Body of pancreas (tissue), 4 donors: ENCODE measurements around the gene IL4I1. TPM values are rescaled to one million over a fixed set of nuclear protein-coding genes. Genes with fewer than 3 reads are reported as not detected.
A peak's percentile ranks its signal among the peaks of the same experiment; 100 is the strongest.

Source experiments
- ATAC-seq: fragments of 150-250 bp; one replicate; pipeline ENCODE4 v1.9.1; 2016
- DNase-seq, 4 donors: peaks; one replicate each; pipeline ENCODE4 v3.0.0-alpha.2; 2019
- H3K27ac ChIP-seq, 4 donors: fragments of 200-600 bp; sonication (generic); 1 replicate in 3 of 4; 2 replicates in 1 of 4; pipeline versions ENCODE4 v1.5.1 to v1.6.1; 2016 to 2019; ENCODE audit warnings: mild to moderate bottlenecking in 1 of 4, mixed read lengths in 1 of 4, moderate library complexity in 1 of 4
- H3K27me3 ChIP-seq, 2 donors: fragments of 200-600 bp; sonication (generic); one replicate each; pipeline ENCODE4 v1.6.0; 2016; ENCODE audit warnings: mild to moderate bottlenecking in 1 of 2
- H3K36me3 ChIP-seq, 2 donors: fragments of 200-600 bp; sonication (generic); replicated peaks in 1 of 2; 2 replicates each; pipeline ENCODE4 v1.5.1; 2016; ENCODE audit warnings: low read depth in 2 of 2; ENCODE audit not compliant: insufficient read depth in 1 of 2
- H3K4me1 ChIP-seq: fragments of 200-600 bp; sonication (generic); one replicate; pipeline ENCODE4 v1.6.0; 2016
- H3K4me3 ChIP-seq, 2 donors: fragments of 200-600 bp; sonication (generic); 1 replicate in 1 of 2; 2 replicates in 1 of 2; pipeline ENCODE4 v1.5.1; 2016 to 2019
- H3K9me3 ChIP-seq, 3 donors: fragments of 200-600 bp; sonication (generic); 1 replicate in 2 of 3; 2 replicates in 1 of 3; pipeline ENCODE4 v1.5.1; 2016
- POLR2A ChIP-seq, 3 donors: fragments of 450-650 bp; IDR thresholded peaks; one replicate each; pipeline ENCODE4 v1.6.1; 2016; ENCODE audit warnings: antibody characterized with exemption in 3 of 3, mild to moderate bottlenecking in 2 of 3
- WGBS, 2 donors: methylation state at CpG; one replicate each; pipeline ENCODE4 v1.1.5; 2017; 5-methylcytosine and 5-hydroxymethylcytosine counted together
- intact Hi-C: fragments of 100-400 bp; cut with DNase I; formaldehyde crosslinking; loops from one replicate; pipeline ENCODE4 v1.15.1; 2023
- total RNA-seq, 2 donors: library from RNA; depleted of rRNA; stranded (reverse); fragments of >200 nt; gene quantifications; one replicate each; pipeline ENCODE4 v1.1.0, GENCODE V29; 2016
- TF ChIP-seq, protein P1 (sequence below), 7 experiments: fragments of 450-650 bp in 4 of 7; fragments of 200-600 bp in 3 of 7; sonication (generic) in 3 of 7; IDR thresholded peaks; one replicate each; pipeline ENCODE4 v1.5.1; 2016 to 2019; ENCODE audit warnings: antibody characterized with exemption in 7 of 7

Gene IL4I1
- total RNA-seq, 2 donors from 2014 or later = 0.52 TPM; not detected in 1

DNA sequence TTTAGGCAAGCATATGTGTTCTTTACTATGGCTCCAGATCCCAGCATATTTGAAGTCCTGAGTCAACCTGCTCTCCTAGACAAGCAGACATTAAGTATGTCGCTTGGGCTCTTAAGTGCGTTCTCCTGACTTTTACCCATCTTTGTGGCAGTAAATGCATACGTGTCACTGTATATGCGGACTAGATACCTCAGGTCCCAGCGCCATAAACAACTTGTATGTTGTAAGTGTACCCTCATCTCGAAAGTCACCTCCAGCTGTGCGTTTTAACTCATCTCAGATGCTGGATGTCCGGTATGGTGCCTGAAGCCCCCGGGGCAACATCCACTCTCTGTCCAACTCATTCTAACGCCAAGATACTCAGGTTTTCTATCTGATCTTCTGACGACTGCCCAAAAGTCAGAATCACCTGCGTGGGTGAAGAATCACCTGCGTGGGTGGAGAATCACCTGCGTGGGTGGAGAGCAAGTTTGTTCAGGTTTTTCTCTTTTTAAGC lies 44.0 kb downstream of the IL4I1 start:
- TF ChIP-seq, protein P1, sequence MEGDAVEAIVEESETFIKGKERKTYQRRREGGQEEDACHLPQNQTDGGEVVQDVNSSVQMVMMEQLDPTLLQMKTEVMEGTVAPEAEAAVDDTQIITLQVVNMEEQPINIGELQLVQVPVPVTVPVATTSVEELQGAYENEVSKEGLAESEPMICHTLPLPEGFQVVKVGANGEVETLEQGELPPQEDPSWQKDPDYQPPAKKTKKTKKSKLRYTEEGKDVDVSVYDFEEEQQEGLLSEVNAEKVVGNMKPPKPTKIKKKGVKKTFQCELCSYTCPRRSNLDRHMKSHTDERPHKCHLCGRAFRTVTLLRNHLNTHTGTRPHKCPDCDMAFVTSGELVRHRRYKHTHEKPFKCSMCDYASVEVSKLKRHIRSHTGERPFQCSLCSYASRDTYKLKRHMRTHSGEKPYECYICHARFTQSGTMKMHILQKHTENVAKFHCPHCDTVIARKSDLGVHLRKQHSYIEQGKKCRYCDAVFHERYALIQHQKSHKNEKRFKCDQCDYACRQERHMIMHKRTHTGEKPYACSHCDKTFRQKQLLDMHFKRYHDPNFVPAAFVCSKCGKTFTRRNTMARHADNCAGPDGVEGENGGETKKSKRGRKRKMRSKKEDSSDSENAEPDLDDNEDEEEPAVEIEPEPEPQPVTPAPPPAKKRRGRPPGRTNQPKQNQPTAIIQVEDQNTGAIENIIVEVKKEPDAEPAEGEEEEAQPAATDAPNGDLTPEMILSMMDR (IDR thresholded peaks at IDR 0.05) = no peak
- TF ChIP-seq POLR2A (IDR thresholded peaks at IDR 0.05) = no peak
- Histone ChIP-seq H3K4me3 (no peak overlapping the region), H3K9me3 (no peaks in the 10 kb centered on the region), H3K27ac (peak overlapping the region in 2 of 4 donors; percentile 28 to 99), H3K27me3 (no peaks in the 10 kb centered on the region), H3K36me3 (peaks cover 0 to 2% of the 10 kb centered on the region in 2 donors), H3K4me1 (peaks cover 36% of the 10 kb centered on the region)
- intact Hi-C loops = no loop called here
- no peak for ATAC-seq
- 46 to 47% methylated on average over 14 of the region's 14 CpGs for WGBS, 2 donors
- peak in 1 of 4 donors; percentile 7 for DNase-seq

DNA sequence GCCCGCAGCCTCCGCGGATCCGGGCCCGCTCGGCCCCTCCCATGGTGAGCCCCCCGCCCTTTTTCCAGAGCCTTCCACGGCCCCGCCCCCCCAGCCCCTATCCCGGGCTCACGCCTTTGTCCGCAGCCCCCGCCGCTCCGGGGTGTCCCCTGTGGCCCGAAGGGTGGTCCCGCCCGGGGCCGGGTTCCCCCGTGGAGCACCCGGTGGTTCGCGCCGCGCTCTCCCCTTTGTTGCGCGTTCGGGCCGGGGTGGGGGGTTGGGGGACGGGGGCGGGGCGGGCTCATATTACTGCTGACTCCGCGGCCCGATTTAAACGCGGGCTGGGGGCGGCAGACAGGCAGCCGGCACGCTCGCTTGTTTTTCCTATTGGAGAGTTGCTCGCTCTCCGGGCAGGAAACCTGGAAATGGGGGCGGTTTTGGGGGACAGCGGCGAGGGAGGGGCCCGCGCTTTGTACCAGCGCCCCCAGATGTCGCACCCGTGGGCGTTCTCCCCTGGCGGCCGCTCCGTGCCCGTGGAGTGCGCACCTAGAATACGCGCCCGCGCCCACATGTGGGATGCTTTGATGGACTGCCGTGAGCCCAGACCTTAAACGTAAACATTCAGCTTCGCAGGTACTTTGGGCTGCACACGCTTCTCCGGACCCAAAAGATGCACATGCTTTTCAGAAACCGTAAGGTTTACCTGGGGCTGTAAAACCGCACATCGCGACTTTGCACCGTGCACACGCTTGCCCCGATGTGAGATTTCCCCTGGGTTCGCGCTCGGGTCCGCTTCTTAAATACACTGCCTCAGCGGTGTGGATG lies 45.0 kb downstream of the IL4I1 start:
- DNase-seq = peak in 3 of 4 donors; percentile 47 to 59 (median 47)
- TF ChIP-seq, protein P1 (IDR thresholded peaks at IDR 0.05) = no peak
- no peak for TF ChIP-seq POLR2A (IDR thresholded peaks at IDR 0.05)

DNA sequence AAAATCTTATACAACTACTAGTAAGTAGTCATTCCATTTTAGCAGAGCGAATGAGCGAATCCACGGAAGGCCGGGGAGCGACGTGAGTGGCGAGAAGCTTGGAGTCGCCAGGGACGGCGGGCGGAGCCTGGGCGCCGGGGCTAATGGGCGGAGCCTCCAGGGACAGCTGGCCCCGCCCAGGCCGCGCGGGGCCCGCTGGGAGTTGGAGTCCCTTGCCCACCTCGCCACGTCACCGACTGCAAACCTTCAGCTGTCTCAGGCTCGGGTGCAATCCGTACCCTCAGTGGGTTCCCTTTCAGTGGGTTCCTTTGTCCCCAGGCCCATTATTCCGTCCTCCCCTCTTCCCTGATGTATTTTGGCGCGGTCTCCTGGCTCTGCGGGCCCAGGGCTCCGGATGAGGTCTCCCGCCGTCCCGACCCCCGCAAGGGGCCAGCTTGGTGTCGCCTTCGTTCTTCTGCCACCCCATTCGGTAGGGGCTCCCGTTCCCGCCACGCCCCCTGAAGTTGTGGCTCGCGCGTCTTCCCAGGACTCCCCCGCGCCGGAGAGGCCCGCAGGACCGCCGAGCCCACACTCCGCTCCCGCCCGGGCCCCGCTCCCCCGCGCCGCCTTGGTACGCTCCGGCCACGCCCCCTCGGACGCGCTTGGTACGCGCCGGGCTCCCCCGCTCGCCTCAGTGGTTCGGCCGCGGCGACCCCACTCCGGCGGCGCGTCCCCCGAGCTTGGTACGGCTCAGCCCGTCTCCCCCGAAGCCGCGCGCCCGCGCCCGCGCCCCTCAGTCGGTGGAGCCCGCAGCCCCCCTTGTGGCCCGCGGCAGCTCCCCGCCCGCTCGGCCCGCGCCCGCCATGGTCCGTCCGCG lies 46.0 kb downstream of the IL4I1 start, which contains the start of gene PTOV1:
Gene PTOV1, plus strand, starts transcription at position 673 of the 856 bp plus-strand sequence.
- Histone ChIP-seq H3K27me3 (no peaks in the 10 kb centered on the region), H3K4me1 (peaks cover 36% of the 10 kb centered on the region), H3K36me3 (no peaks in the 10 kb centered on the region), H3K4me3 (peak within 1 kb of the TSS; percentile 44 to 75), H3K27ac (peak within 1 kb of the TSS; percentile 93 to 99 (median 99)), H3K9me3 (no peaks in the 10 kb centered on the region)
- intact Hi-C loops = no loop called here
- 0% methylated on average over 6 to 67 of the region's 98 CpGs for WGBS, 2 donors
- ATAC-seq (peak; percentile 94), DNase-seq (peak; percentile 93 to 94 (median 94))
- TF ChIP-seq, protein P1 (IDR thresholded peaks at IDR 0.05) = peak in 1 of 7 experiments; percentile 15
- TF ChIP-seq POLR2A (IDR thresholded peaks at IDR 0.05) = peak; percentile 80 to 89 (median 83)

More for the DNA sequence above, 45.0 kb downstream of the IL4I1 start:
- peak overlapping the region; percentile 93 to 99 (median 99) for H3K27ac ChIP-seq
- H3K9me3 ChIP-seq = no peaks in the 10 kb centered on the region
- H3K4me3 ChIP-seq = peak overlapping the region; percentile 44 to 75
- H3K36me3 ChIP-seq = peaks cover 0 to 2% of the 10 kb centered on the region in 2 donors
- intact Hi-C loops = no loop called here
- no peaks in the 10 kb centered on the region for H3K27me3 ChIP-seq
- 1% methylated on average over 30 to 59 of the region's 78 CpGs for WGBS, 2 donors
- ATAC-seq = peak; percentile 18
- H3K4me1 ChIP-seq = peaks cover 36% of the 10 kb centered on the region

DNA sequence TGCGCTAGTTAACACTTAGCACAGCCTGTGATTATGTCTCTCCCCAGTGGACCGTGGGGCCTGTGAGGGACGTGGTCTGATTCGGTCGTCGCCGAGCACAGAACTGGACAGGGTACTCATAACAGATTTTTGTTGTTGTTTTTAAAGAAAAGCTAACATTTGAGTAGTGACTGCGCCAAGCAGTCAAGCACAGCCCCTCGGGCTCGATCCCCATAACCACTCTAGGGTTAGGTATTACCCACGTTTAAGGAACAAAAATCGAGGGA lies 46.5 kb downstream of the IL4I1 start:
- intact Hi-C loops = no loop called here
- Histone ChIP-seq H3K4me3 (peak overlapping the region in 1 of 2 donors; percentile 44), H3K27ac (peak overlapping the region; percentile 93 to 99 (median 99)), H3K9me3 (no peaks in the 10 kb centered on the region), H3K4me1 (peaks cover 36% of the 10 kb centered on the region), H3K36me3 (no peaks in the 10 kb centered on the region), H3K27me3 (no peaks in the 10 kb centered on the region)
- TF ChIP-seq, protein P1 (IDR thresholded peaks at IDR 0.05) = no peak
- no peak for TF ChIP-seq POLR2A (IDR thresholded peaks at IDR 0.05)
- ATAC-seq (no peak), DNase-seq (no peak)
- WGBS, 2 donors = 39 to 51% methylated on average over 12 of the region's 12 CpGs
